ENCODE measurements around the gene GYS2.
"Not testable (repeated sequence)": the region's sequence is repeated elsewhere in the genome, so short reads cannot be mapped to it uniquely, and the experiment has no call there.

GYS2 gene

DNA sequence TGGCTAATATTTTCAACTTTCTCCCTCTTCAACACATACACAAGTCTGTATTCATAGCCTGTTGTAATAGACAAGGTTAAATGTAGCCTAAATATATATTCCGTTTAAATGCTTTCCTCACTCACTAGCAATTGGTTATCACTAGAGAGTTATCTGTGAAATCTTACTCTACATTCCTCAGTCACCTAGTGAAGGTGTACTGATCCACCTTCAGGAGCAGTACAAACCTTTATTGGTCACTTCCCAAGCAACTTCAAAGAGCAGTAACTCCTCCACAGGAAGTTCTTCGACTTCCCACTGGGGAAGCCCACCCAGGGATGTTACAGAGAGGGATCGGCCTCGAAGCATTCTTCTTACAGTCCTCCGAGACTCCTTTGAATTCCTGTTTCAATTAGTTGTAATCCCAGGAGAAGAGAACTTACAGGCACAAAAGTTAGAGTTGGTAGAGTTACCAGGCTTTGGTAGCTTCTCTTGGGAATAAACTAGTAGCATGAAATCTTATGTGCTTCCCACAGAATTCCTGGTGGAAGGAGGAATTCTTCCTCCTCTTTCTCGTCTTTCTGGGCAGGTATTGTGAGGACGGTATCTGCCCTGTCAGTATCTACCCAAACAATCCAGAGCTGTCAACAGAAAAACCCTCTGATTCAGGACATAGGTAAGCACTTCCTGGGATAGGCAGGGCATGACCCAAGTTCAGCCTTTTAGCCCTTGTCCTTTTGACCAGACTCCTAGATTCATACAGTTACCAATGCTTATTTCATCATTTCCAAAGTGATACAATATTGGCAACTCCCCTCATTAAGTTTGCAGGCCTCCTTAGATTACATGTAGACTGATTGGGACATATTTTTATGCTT lies at the start of gene GYS2:
Gene GYS2, minus strand, starts transcription at position 603 of the 857 bp plus-strand sequence. Its CDS starts 255 bp downstream, at position 348.
- in situ Hi-C loops (cut with HindIII; ENCODE audit: low sequenced_read_pairs), result no loop called here

DNA sequence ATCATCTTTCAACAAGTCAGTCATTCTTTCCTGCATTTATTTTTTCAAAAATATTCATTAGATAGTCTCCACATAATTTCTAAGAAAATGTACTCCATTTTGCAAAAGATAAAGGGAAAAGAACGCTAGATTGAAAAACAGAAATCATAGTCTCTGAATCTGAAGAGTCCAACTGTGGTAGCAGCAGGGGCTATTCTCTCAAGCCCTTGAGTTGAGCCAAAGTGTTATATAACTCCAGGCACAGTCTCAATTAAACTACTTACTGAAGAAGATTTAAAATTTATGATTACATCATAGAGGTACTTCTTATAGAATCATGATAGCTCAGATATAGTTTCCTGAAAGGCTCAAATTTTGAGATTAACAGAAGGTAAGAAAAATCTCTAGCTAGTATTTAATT lies 47.2 kb upstream of the GYS2 start:
- in situ Hi-C loops (cut with HindIII; ENCODE audit: low sequenced_read_pairs), result no loop called here

DNA sequence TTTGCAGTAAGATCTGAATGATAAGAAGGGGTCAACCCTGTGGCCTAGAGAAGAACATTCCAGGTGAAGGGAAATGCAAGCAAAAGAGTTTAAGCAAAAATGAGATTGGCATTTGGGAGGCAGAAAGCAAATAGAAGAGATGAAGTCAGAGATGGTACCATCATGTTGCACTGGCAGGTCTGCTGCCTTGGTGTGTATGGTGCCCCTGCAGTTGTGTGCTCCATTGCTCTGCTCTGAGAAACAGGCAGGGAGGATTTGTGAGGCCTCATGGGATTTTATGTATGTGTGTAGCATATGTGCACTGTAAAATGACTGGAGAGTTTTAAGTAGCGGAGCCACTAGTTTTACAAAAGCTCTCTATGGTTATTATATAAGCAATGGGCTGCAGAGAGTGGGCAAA lies 46.4 kb upstream of the GYS2 start:
- in situ Hi-C loops (cut with HindIII; ENCODE audit: low sequenced_read_pairs), result no loop called here

DNA sequence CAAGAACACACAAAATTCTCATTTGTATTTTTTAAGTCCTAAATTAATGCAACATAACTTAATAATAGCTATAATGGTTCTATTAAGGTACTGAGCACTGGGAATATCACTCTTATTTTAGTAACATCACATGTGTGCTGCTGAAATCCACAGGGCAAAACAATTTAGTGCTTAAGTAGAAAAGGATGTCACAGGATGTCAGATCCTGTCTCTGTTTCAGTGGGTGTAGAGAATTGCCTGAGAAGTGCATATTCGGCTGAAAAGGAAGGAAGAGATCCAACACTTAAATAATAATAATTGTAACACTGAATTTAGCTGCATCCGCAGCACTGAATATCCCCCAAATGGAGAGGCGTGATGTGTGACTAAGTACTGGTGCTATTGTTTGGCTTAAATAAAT lies 44.4 kb upstream of the GYS2 start:
- in situ Hi-C loops (cut with HindIII; ENCODE audit: low sequenced_read_pairs), result no loop called here

DNA sequence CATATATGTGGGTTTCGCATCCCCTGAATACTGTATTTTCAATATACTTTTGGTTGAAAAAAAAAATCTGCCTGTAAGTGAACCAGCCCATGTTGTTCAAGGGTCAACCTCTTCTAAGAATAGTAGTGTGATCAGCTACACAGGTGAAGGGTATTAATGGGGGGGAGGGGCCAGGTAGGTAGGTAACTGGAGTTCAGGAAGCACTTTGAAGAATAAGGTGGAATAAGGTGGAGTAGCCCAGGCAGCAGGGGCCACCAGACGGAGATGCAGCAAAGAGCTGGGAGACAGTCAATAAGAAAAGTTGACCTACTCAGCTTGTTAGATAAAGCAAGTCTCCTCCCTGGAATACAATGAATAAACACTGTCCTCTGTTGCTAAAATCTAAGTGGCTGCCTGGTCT lies 43.7 kb upstream of the GYS2 start:
- in situ Hi-C loops (cut with HindIII; ENCODE audit: low sequenced_read_pairs), result no loop called here

DNA sequence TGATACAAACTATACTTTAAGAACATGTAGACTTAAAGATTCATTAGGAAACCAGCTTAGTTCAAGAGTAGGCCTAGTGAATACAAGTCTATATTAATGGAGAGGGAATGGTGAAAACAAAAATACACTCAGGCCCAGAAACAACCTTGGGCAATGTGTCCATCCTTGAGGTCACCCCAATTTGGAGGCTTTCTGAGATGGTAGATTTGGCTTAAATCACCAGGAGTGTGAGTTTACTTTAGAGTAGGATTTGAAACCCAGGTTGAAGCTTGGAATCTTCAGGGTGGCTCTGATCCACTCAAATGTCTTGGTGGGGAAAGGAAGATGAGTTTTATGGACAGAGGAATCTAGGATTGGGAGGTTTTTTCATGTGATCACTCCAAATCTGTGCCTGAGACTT lies 42.5 kb upstream of the GYS2 start:
- in situ Hi-C loops (cut with HindIII; ENCODE audit: low sequenced_read_pairs), result no loop called here

DNA sequence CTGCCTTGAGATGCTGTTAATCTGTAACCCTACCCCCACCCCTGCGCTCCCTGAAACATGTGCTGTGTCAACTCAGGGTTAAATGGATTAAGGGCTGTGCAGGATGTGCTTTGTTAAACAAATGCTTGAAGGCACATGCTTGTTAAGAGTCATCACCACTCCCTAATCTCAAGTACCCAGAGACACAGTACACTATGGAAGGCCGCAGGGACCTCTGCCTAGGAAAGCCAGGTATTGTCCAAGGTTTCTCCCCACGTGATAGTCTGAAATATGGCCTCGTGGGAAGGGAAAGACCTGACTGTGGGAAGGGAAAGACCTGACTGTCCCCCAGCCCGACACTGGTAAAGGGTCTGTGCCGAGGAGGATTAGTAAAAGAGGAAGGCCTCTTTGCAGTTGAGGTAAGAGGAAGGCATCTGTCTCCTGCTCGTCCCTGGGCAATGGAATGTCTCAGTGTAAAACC lies 40.4 kb upstream of the GYS2 start:
- in situ Hi-C loops (cut with HindIII; ENCODE audit: low sequenced_read_pairs), result not testable (repeated sequence)

DNA sequence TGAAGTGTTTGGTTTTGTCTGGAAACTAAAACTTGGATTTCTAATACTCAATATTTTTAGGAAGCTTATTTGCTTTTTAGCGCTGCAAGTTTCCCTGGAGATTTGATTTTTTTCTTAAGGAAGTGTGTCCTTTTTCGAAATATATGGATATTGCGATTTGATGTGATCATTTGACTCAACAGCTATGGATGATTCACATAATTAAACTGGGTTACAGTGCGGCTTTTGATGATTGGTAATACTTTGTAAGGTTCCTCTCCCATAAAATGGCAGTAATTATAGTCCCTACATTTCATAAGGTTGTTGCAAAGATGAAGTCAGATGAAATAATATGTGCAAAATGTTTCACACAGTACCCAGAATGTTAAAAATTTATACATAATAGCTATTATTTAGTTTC lies 39.9 kb upstream of the GYS2 start:
- in situ Hi-C loops (cut with HindIII; ENCODE audit: low sequenced_read_pairs), result no loop called here

DNA sequence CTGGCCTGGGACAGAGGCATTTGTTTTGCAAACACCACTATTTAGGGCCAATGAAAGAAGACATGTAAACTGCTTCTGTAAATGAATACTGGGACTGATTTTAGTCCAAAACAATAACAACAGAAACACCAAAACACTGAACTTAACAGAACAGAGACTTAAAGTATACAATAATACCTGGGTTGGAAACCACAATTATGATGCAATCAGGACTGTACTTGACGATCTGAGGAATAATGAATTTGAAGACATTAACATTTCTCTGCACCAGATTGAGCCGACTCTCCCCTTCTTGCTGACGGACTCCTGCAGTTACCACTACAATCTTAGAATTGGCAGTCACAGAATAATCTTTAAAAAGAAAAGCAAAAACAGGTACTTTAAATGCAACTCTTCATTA lies 39.1 kb upstream of the GYS2 start:
- in situ Hi-C loops (cut with HindIII; ENCODE audit: low sequenced_read_pairs), result no loop called here

DNA sequence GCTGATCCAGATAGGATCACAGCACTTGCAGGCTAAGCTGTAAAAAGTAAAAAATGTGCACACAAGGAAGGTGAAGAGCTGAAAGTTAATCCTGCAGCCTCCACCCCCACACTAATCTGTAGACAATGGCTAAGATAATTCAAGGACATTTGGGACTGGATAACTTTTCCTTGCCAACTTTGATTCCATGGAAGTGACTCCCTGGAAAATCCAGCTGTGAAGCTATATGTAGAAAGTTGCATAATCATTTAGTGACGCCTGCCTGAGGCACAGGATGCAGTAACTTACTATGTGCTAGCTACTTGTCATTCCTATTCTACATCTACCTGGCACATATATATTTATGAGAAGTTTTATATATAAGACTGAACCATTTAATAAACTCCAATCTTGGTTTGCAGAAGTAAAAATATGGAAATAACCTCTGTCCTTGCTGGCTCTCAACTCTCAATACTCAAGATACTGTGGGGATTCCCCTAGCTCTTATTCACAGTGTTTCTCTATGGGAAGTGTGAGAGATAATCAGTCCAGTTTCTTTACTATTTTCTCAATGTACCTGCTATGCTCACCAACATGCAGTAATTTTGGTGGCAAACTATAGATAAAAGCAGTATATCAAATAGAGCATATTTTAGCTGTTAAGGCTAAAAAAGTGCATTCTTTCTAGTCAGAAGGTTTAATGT lies 38.2 kb upstream of the GYS2 start:
- in situ Hi-C loops (cut with HindIII; ENCODE audit: low sequenced_read_pairs), result no loop called here

DNA sequence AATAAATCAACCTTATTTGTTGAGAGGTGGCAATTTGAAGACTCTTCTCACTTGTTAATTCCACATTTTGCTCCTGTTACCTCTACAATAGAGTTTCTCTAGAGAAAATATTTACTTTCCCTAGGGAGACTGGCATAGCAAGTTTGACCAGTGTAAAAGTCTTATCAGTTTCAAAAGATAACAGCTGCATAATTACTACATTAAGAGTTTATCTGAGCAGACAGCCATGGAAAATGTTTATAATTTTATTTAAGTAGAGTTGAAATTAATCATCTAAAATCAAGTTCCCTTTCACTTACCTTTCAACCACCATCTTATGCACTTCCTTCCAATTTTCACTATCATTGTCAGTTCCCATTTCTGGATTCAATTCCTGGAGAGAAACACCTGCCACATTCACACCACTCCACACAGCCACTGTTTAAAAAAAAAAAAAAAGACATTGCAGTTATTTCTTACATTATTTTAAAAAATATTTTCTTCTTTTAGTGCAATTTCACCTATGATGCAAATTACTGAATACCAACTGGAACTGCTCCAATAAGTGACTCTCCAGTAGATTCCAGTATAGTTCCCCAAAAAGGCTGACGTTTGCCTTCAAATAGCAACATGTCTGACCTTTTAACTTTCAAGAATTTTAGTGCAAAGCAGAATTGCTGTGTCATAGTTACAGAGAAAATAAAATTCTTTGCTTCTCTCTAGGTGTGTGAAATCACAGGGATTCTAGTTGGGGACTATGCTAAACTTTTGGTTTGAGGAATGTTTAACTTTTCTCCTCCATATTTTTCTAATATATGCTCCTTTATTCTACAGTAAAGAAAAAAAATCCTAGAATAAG lies 33.6 kb upstream of the GYS2 start:
- in situ Hi-C loops (cut with HindIII; ENCODE audit: low sequenced_read_pairs), result no loop called here

DNA sequence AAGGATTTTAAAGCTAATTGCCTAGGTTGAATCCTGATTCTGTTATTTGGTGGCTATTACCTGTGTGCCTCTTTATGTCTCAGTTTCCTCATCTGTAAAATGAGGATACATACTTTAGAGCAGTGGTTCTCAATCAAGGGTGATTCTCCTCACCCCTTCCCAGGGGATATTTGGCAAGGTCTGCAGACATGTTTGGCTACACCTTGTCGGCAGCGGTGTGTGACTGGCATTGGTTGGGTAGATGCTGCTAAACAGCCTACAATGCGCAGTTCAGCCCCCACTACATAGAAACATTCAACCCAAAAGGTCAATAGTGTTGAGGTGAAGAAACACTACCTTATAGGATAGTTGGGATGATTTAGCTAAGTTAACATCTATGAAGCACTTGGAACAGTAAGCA lies 29.6 kb upstream of the GYS2 start:
- in situ Hi-C loops (cut with HindIII; ENCODE audit: low sequenced_read_pairs), result no loop called here

DNA sequence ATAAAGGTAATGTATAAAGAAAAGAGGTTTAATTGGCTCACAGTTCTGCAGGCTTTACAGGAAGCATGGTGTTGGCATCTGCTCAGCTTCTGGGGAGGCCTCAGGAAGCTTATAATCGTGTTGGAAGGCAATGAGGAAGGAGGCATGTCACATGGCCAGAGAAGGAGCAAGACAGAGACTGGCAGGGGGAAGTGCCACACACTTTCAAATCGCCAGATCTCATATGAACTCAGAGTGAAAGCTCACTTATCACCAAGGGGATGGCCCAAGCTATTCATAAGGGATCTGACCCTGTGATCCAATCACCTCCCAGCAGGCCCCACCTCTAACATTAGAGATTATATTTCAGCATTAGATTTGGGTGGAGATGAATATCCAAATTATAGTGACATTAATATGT lies 26.7 kb upstream of the GYS2 start:
- in situ Hi-C loops (cut with HindIII; ENCODE audit: low sequenced_read_pairs), result no loop called here

DNA sequence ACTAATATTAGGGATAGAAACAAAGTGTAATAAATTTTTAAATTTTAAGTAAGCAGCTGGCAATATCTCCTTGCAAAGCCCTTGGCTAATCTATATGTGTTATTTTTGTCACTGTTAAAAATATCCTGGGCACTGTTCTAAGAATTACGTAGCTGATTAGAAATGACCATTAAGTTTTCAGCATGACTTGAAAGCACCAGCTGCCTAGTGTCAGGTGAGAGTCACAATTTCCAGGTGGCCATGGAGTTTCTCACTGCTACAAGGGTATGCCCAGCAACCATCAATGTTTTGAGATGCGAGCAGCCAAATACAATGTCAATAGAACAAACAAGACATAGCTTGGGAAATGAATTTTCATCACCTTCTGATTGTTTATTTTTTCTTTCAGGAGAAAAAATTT lies 23.3 kb upstream of the GYS2 start:
- in situ Hi-C loops (cut with HindIII; ENCODE audit: low sequenced_read_pairs), result no loop called here

DNA sequence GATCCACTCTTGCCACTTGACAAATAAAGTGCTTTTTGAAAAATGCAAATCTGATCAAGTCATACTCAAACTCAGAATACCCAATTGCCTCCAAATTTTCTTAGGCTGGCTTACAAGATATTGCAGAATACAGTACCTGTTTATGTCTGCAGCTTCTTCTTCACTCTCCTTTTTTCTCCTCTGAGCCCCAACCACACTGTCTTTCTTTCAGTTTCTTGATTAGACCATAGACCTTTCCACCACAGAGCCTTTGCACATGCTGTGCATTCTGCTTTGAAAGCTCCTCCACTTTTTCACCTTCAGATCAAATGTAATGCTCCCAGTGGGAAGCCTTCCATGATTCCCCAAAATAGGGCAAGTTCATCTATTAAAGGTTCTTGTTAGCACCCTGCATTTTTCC lies 13.9 kb upstream of the GYS2 start:
- in situ Hi-C loops (cut with HindIII; ENCODE audit: low sequenced_read_pairs), result no loop called here

DNA sequence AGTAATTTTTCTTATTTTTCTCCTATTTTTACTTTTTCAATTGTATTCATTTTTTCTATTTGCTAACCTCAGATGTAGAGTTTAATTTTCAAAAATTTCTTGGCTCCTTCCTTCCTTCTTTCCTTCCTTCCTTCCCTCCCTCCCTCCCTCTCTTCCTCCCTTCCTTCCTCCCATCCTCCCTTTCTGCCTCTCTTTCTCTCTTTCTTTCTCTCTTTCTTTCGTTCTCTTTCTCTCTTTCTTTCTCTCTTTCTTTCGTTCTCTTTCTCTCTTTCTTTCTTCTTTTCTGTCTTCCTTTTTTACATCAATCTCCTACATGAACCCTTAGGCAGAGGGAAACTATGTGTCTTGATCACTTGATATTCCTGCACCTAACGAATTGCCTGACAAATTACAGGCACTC lies 12.4 kb upstream of the GYS2 start:
- in situ Hi-C loops (cut with HindIII; ENCODE audit: low sequenced_read_pairs), result no loop called here

DNA sequence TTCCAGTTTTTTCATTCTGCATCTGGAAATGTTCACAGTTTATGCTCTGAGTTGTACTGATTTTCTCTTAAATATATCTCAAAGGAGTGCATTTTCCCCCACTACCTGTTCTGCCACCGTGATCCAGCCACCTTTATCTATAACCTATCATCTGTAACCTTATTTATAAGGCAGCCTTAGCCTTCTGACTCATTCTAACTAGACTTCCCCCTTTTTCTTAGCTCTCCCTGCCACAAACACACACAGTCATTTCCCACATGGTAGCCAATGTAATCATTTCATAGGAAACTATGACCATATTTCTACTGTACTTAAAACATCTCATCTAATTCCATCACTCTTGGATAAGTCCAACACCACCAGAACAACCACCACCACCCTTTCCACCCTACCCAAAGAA lies 10.8 kb upstream of the GYS2 start:
- in situ Hi-C loops (cut with HindIII; ENCODE audit: low sequenced_read_pairs), result no loop called here

DNA sequence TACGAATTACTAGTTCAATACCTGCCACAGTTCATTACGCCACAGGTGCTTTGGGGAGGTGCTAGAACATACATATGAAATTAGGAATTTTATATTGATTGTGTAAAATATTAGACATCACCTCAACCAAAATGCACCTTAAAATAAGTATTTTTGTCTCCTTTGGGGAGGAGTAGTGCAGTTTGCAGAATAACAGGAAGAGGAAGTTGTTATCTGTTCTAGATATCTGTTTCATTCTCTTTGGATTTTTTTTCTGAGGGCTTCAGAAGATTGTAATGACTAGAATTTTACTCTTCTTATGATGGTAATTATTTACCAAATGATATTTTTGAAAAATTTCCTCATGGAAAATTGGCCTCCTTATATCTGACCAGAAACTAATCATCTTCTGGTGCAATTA lies 9.9 kb upstream of the GYS2 start:
- in situ Hi-C loops (cut with HindIII; ENCODE audit: low sequenced_read_pairs), result no loop called here

DNA sequence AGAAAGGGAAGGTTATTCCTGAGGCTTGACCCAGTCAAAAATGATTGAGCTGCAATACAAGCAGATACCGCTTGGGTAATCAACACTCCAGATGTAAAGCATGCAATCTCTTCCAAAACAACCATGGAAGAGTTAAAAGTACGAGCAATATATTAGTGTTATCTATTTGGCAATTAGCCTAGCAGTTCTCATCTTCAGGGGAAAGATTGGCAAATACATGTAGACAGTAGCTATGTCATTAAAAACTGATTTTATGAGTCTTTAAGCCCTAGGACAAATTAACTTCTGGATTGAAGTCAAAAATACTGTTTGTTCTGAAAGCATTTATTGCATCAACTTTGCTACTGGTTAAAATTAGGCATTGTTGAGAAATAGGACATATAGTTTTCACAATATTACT lies 9.3 kb upstream of the GYS2 start:
- in situ Hi-C loops (cut with HindIII; ENCODE audit: low sequenced_read_pairs), result no loop called here

DNA sequence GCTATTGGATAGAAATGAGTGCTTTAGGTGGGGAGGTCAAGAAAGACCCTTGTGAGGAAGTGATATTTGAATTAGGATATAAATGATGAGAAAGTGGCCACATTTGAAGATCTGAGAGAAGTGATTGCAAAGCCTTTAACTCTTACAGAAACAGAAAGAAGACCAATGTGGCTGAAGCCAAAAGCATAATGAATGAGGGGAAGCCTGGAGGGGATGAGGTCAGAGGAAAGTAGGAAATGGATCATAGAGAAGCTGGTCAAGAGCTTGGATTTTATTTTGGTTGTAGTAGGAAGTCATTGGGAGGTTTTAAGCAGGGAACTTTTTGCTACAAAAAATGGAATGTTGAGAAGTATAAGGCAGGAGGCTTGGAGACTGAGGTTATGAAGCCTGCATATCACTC lies 3.5 kb upstream of the GYS2 start:
- in situ Hi-C loops (cut with HindIII; ENCODE audit: low sequenced_read_pairs), result no loop called here

DNA sequence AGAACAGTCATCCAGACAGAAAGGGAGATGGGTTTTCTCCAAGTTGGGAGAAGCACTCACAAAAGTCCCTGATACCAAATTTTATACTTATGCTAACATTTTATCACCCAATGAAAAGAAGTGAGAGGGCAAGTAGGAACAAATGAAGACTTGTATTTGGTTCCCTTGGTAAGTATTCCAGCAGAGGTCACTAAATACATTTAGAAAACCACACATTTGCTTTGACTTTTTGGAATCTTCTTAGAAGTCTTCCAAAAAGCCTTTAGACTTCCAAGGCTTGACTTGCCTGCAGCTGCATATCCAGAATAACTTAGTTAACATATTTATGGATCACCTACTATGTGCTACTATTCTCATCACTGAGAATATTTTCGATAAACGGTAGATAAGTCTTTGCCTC lies 3.1 kb upstream of the GYS2 start:
- in situ Hi-C loops (cut with HindIII; ENCODE audit: low sequenced_read_pairs), result no loop called here

DNA sequence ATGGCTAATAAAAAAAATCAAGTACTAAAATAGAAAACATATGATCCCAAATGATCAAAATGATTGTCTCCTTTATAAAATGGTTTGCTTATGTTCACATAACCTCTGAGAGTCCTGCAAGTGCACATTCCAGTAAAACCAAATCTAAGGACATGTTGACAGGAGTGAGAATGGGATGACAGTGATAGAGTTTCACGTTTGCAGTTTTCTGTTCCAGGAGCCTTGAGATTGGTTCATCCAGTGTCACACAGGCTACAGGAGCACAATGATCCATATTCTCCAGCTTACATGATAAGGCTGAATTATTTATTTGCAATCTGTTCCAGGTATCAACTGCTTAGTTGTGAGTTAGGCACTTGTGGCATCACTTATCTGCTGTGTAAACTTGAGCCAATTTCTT lies 1.5 kb upstream of the GYS2 start:
- in situ Hi-C loops (cut with HindIII; ENCODE audit: low sequenced_read_pairs), result no loop called here
